ENCODE data around the gene CACNA1I.

The CACNA1I gene

GRCh38 chr22:39712751-39713525 lies 142.4 kb downstream of the CACNA1I start:
- no peak for DNase-seq (ENCODE audit: low spot score)
- no peak for TF ChIP-seq CTCF (IDR thresholded peaks at IDR 0.05; ENCODE audit: borderline replicate concordance, control extremely low read depth, extremely low read depth, insufficient read depth, missing control alignments)
- in situ Hi-C loops (cut with MboI; ENCODE audit: low sequenced_read_pairs, unreplicated experiment): no loop called here

GRCh38 chr22:39713799-39714290 lies 143.3 kb downstream of the CACNA1I start:
- no peak for DNase-seq (ENCODE audit: low spot score)
- TF ChIP-seq CTCF (IDR thresholded peaks at IDR 0.05; ENCODE audit: borderline replicate concordance, control extremely low read depth, extremely low read depth, insufficient read depth, missing control alignments): no peak
- in situ Hi-C loops (cut with MboI; ENCODE audit: low sequenced_read_pairs, unreplicated experiment): no loop called here

- in situ Hi-C loops (cut with MboI; ENCODE audit: low sequenced_read_pairs, unreplicated experiment): no loop called here
- DNase-seq (ENCODE audit: low spot score): no peak
- TF ChIP-seq CTCF (IDR thresholded peaks at IDR 0.05; ENCODE audit: borderline replicate concordance, control extremely low read depth, extremely low read depth, insufficient read depth, missing control alignments): no peak
These were observed 143.8 kb downstream of the CACNA1I start for GRCh38 chr22:39714321-39714720.

GRCh38 chr22:39715778-39716495 lies 145.4 kb downstream of the CACNA1I start:
- in situ Hi-C loops (cut with MboI; ENCODE audit: low sequenced_read_pairs, unreplicated experiment): no loop called here
- no peak for DNase-seq (ENCODE audit: low spot score)
- no peak for TF ChIP-seq CTCF (IDR thresholded peaks at IDR 0.05; ENCODE audit: borderline replicate concordance, control extremely low read depth, extremely low read depth, insufficient read depth, missing control alignments)

- in situ Hi-C loops (cut with MboI; ENCODE audit: low sequenced_read_pairs, unreplicated experiment): no loop called here
- DNase-seq (ENCODE audit: low spot score): no peak
- TF ChIP-seq CTCF (IDR thresholded peaks at IDR 0.05; ENCODE audit: borderline replicate concordance, control extremely low read depth, extremely low read depth, insufficient read depth, missing control alignments): no peak
These were observed 146.0 kb downstream of the CACNA1I start for GRCh38 chr22:39716534-39716933.

- in situ Hi-C loops (cut with MboI; ENCODE audit: low sequenced_read_pairs, unreplicated experiment): no loop called here
- no peak for DNase-seq (ENCODE audit: low spot score)
- TF ChIP-seq CTCF (IDR thresholded peaks at IDR 0.05; ENCODE audit: borderline replicate concordance, control extremely low read depth, extremely low read depth, insufficient read depth, missing control alignments): no peak
These were observed 146.5 kb downstream of the CACNA1I start for GRCh38 chr22:39717099-39717498.
